Renal cortical epithelial cell (primary cell): ENCODE measurements around the gene PRRG1. TPM values are rescaled to one million over a fixed set of nuclear protein-coding genes. Genes with fewer than 3 reads are reported as not detected.
"Not testable (repeated sequence)": the region's sequence is repeated elsewhere in the genome, so short reads cannot be mapped to it uniquely, and the experiment has no call there.

Experiments
- DNase-seq: peaks from one replicate; pipeline ENCODE4 v3.0.0-alpha.2; 2011; ENCODE audit warnings: low read depth
- total RNA-seq: library from RNA; depleted of rRNA; stranded (reverse); fragments of >200 nt; gene quantifications from 2 replicates; pipeline ENCODE4 v1.2.3, GENCODE V29; 2014

Gene PRRG1
- total RNA-seq, 1 donor from 2014 or later = 83.3 TPM

GRCh38 chrX:37470711-37471110, 121.5 kb downstream of the PRRG1 start:
- DNase-seq = no peak

DNA sequence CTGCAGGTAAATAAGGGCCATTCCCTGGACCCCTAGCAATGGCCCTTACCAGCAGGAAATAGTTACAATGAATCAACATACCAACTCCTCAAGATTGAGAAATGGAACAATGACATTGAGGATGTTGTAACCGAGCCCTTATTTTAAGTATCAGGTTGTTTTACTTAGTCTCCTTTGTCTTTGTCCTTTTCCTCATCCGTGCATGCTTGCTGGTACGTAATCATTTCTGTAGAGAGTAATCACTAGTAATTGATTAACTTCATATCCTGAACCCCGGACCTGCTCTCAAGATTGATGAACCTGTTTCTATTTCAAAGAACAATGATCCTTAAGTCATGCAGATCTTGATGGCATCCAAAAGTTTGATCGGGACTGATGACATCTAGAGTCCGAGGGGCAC, 123.7 kb downstream of the PRRG1 start:
- DNase-seq = peak; percentile 63

DNA sequence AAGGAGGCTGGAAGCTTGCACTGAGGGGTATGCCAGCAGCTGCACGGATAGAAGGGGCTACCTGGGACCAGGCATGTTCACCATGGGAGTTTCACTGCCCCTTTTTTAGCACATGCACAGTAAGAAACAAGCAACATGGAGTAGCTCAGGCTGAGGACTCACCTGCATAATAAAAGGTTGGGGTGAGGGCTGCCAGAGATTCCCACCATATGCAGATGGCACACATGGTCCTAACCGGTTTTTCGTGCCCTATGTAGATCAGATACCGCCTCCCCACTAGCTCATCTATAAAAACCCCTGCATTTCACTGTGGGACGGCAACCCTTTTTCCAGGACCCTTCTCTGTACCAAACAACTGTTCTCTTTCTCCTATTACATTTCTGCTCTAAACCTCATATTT, 125.3 kb downstream of the PRRG1 start:
- no peak for DNase-seq

DNA sequence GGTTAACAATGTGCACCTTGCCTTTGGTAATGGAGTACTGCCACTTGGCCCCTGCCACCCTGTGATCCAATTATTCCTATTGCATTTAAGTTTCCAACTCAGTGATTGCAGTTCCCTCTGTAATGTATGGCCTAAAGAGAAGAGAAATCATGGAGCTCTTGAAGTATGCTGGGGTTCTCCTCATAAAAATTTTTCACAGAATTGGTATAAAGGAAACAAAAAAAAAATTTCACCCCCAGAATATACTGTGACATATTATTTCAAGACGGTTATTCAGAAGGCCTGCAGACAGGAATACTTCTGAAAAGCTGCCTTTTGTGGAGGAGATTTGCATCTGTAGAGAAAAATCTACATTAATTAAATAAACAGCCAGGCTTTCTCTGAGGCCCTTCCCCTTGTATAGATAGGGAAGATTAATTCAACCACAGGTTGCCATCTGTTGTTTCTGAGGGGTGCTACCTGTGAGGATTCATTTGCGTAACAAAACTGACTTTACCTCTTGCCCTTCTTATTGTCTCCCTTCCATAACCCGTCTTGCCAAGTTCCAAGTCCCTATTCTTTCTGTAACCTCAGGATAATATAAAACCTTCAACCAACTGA, 127.5 kb downstream of the PRRG1 start:
- DNase-seq = no peak

DNA sequence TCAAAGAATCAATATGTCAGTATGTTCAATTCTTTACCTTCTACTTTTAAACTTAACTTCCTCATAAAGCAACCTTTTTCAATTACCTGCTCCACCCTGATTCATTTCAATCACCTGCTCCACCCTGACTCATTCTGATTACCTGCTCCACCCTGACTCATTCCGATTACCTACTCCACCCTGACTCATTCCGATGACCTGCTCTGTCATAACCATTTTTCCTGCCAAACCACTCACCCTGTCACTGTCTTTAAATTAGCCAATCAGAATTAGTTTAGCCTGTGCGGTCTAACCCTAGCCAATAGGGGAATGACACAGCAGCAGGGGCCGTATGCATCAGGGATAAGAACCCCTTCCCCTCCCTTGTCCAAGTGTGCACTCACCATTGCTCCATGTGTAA, 135.2 kb downstream of the PRRG1 start:
- DNase-seq = peak; percentile 2

- DNase-seq = no peak
Measured at GRCh38 chrX:37485429-37485828, 136.3 kb downstream of the PRRG1 start.

- no peak for DNase-seq
Measured at GRCh38 chrX:37487271-37487670, 138.1 kb downstream of the PRRG1 start.

GRCh38 chrX:37488323-37488722, 139.2 kb downstream of the PRRG1 start:
- no peak for DNase-seq

GRCh38 chrX:37491686-37492085, 142.5 kb downstream of the PRRG1 start:
- no peak for DNase-seq

- DNase-seq = not testable (repeated sequence)
Measured at GRCh38 chrX:37495760-37496159, 146.6 kb downstream of the PRRG1 start.

DNA sequence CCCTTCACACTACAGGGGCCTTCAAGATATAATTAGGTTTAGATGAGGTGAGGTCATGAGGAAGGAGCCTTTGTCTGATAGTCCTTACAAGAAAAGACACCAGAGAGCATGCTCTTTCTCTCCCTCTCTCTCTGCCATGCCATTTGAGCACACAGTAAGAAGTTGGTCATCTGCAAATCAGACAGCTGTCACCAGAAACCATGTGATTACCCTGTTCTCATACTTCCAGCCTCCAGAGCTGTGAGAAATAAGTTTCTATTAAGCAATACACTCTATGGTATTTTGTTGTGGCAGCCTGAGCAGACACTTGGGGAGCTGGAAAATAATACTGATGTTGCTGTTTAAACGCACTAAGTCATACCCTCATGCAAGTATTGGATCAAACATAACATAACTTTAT, 148.0 kb downstream of the PRRG1 start:
- DNase-seq = not testable (repeated sequence)

DNA sequence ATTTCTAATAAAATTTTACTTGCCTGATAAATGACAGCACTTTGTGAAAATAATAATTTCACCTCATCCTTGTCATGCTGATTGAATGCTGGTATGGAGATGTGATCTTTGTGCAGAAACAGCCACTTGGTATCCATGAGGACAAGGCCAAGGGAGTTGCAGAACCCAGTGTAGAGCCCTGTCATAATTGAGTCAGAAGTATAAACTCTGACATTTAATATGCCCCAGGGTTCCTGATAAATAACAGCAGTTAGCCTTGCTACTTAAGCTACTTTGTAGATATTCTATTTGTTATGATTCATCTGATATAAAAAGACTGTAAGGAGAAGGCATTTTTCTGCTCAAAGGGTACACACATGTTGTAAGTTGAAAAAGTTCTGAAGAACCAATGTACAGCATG, 149.2 kb downstream of the PRRG1 start:
- not testable (repeated sequence) for DNase-seq

DNA sequence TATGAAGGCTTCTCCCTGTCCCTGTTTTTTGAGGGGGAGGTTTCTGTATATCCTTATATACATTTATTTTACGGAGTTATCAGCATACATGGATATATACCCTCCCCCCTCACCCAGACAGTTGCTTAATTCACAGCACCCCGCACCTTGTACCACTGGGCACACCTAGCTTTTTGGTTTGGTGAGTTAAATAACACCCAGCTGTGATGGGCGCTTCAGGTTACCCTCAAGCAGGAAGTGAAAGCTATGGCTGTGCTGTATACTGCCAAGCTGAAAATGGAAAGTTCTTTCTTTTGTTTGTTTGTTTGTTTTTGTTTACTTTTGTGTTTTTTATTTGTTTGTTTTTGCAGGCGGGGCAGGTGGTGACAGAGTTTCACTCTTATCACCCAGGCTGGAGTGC, 150.5 kb downstream of the PRRG1 start:
- not testable (repeated sequence) for DNase-seq

DNA sequence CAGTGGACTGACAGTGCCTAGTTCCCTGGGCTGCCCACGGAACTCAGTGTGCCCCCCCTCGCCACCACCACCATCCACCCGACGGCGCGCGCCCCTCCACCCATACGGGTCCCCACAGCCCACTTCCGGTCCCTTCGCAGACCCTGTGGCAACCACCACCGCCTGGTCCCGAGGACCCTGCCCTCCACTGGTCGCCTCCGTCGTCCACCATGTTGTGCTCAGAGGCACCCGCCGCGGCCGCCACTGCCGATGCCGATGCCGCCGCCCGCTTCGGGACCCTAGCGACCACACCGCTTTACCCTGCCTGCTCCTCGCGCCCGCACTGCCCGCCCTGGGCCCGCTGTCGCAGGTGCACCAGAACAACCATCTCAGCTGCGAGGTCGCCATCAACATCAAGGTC, 155.8 kb downstream of the PRRG1 start:
- no peak for DNase-seq

Other genes starting within 250 kb of the PRRG1 start
- gene LANCL3, start 222.3 kb downstream of the PRRG1 start, total RNA-seq = under 0.01 and 0.20 TPM in 2 replicates